ENCODE results near the gene SCAPER. TPM values are rescaled to one million over a fixed set of nuclear protein-coding genes. Genes with fewer than 3 reads are reported as not detected.

Gene SCAPER
- total and polyA plus RNA-seq, 10 of the 15 experiments (the other 5 are each of a cell fraction or from before 2014, with no cell fraction given), result 1.0 to 7.7 (median 3.9) TPM

DNA sequence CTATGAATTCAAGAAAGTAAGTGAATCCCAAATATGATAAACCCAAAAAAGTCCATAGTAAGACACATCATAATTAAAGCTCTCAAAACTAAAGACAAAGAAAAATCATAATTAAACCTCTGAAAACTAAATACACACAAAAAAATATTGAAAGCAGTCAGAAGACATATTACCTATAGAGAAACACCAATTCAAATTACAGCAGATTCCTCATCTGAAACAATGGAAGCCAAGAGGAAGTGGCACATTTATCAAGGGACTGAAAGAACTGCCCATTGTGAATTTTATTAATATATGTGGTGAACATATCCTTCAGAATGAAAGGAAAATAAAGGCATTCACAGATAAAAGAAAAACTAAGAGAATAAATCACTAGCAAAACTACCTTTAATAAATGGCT, 128.2 kb downstream of the SCAPER start:
- FAIRE-seq (no peak), DNase-seq (ENCODE audit: low read depth, low spot score) (no peak), ATAC-seq (no peak)
- no peaks in the 10 kb centered on the region for H4K20me1 ChIP-seq (ENCODE audit: control insufficient read depth, insufficient read depth)
- intact Hi-C loops (cut with micrococcal nuclease; ENCODE audit: unreplicated experiment), result no loop called here
- no peaks in the 10 kb centered on the region for H3K4me1 ChIP-seq (ENCODE audit: control insufficient read depth, insufficient read depth, low read length)
- no peaks in the 10 kb centered on the region for H3K36me3 ChIP-seq (ENCODE audit: control insufficient read depth in 2 of 2, insufficient read depth in 2 of 2, low read length in 1 of 2)
- no TSS peak for BruUV-seq (replicated peaks)
- H3K79me2 ChIP-seq (ENCODE audit: control insufficient read depth, insufficient read depth, low read length), result no peaks in the 10 kb centered on the region
- ChIA-PET RAD21 (ENCODE audit: unreplicated experiment) (no interaction called here), POLR2A (no interaction called here), SMC1A (ENCODE audit: uncharacterized antibody, unreplicated experiment) (interaction anchor here (0.6 to 0.8 kb wide), 2 partner anchors 13 to 1491 kb away, joined by 3 read pairs; no protein-coding TSS in a partner anchor), CTCF (no interaction called here)
- no peak overlapping the region for H3K27ac ChIP-seq (ENCODE audit: control insufficient read depth, insufficient read depth)
- no peak overlapping the region for H3K4me3 ChIP-seq
- H2AFZ ChIP-seq (ENCODE audit: control insufficient read depth, low read depth, low read length), result no peak overlapping the region
- no peaks in the 10 kb centered on the region for H3K27me3 ChIP-seq (replicated peaks in 1 of 2; ENCODE audit: control insufficient read depth in 2 of 2, insufficient read depth in 2 of 2, low read length in 1 of 2)
- in situ Hi-C loops (cut with MboI), result no loop called here
- TF ChIP-seq, protein P1, sequence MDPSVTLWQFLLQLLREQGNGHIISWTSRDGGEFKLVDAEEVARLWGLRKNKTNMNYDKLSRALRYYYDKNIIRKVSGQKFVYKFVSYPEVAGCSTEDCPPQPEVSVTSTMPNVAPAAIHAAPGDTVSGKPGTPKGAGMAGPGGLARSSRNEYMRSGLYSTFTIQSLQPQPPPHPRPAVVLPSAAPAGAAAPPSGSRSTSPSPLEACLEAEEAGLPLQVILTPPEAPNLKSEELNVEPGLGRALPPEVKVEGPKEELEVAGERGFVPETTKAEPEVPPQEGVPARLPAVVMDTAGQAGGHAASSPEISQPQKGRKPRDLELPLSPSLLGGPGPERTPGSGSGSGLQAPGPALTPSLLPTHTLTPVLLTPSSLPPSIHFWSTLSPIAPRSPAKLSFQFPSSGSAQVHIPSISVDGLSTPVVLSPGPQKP (IDR thresholded peaks at IDR 0.05; ENCODE audit: low read depth, low read length), result no peak
- no peak for TF ChIP-seq BCL11A (IDR thresholded peaks at IDR 0.05; ENCODE audit: low read depth, low read length)
- TF ChIP-seq CBX3 (IDR thresholded peaks at IDR 0.05; ENCODE audit: borderline replicate concordance, low read depth), result no peak
- no peak for TF ChIP-seq ATF7 (IDR thresholded peaks at IDR 0.05; ENCODE audit: low read depth)
- TF ChIP-seq, protein P2, sequence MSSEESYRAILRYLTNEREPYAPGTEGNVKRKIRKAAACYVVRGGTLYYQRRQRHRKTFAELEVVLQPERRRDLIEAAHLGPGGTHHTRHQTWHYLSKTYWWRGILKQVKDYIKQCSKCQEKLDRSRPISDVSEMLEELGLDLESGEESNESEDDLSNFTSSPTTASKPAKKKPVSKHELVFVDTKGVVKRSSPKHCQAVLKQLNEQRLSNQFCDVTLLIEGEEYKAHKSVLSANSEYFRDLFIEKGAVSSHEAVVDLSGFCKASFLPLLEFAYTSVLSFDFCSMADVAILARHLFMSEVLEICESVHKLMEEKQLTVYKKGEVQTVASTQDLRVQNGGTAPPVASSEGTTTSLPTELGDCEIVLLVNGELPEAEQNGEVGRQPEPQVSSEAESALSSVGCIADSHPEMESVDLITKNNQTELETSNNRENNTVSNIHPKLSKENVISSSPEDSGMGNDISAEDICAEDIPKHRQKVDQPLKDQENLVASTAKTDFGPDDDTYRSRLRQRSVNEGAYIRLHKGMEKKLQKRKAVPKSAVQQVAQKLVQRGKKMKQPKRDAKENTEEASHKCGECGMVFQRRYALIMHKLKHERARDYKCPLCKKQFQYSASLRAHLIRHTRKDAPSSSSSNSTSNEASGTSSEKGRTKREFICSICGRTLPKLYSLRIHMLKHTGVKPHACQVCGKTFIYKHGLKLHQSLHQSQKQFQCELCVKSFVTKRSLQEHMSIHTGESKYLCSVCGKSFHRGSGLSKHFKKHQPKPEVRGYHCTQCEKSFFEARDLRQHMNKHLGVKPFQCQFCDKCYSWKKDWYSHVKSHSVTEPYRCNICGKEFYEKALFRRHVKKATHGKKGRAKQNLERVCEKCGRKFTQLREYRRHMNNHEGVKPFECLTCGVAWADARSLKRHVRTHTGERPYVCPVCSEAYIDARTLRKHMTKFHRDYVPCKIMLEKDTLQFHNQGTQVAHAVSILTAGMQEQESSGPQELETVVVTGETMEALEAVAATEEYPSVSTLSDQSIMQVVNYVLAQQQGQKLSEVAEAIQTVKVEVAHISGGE (CRISPR knock-in tag; IDR thresholded peaks at IDR 0.05), result no peak
- peak; percentile 88 for TF ChIP-seq CBX5 (IDR thresholded peaks at IDR 0.05; ENCODE audit: low read depth)
- peaks cover 8% of the 10 kb centered on the region; the same call in 2 of the 3 replicates for H3K9me3 ChIP-seq (replicated peaks; ENCODE audit: control insufficient read depth, insufficient read depth, low read length)
- no peak overlapping the region for H3K4me2 ChIP-seq (ENCODE audit: control insufficient read depth, insufficient read depth)
- H3K9ac ChIP-seq (ENCODE audit: control insufficient read depth, insufficient read depth, low read length), result no peak overlapping the region

All from GM12878 (cell line).